ENCODE results near the gene TTC28.
"Not testable (repeated sequence)": the region's sequence is repeated elsewhere in the genome, so short reads cannot be mapped to it uniquely, and the experiment has no call there.

The TTC28 gene

DNA sequence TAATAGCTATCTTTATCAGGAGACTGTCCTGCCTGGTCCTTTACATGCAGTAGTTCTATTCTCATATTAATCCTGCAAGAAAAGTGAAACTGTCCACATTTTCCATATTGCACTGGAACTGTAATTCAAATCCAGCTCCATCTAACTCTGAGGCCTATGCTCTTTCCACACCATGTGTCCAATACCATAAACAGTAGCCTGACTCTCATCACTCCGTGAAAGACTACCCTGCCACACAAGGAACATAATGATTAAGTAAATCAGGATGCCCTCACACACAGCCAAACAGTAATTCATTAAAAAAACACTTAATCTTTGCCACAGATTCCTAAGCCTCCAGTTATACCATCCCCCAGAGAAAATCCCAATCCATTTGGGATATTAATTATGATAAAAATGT is 475.3 kb downstream of the TTC28 start:
- H3K4me3 ChIP-seq (ENCODE audit: low read depth, low read length), result no peak overlapping the region

DNA sequence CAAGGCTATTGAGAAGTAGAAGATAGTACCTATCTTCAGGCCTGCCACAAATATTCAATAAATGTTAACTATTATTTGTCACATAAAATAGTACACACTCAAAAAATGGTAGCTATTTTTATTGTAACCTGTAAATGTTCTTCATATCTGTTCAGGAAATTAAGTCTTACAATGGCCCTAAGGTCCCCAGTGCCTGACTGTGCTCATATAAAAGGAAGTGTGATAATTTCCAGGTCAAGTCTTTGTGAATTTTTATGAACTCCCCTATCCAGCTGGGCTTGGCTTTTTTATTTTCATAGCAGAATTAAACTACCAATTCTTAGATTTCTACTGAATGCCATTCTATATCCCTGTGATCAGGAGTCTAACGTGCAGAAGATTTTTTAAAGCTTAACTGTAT is 476.4 kb downstream of the TTC28 start:
- H3K4me3 ChIP-seq (ENCODE audit: low read depth, low read length), result no peak overlapping the region

DNA sequence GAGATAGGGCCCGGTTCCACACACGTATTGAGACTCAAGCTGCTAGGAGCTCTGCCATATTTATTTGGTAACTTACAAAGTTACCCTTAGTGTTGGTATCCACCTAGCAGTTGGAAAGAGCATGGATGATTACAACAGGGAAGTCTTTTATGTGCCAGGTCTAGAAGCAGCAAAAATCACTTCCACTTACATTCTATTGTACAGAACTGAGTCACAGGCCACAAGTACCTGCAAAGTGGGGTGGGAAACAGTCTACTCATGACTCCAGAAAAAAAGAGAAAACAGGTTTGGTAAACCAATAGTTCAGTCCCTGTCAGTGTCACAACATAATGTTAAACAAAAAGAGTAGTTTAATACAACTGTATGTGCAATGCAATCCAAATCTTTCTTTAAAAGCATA is 480.9 kb downstream of the TTC28 start:
- H3K4me3 ChIP-seq (ENCODE audit: low read depth, low read length), result no peak overlapping the region

DNA sequence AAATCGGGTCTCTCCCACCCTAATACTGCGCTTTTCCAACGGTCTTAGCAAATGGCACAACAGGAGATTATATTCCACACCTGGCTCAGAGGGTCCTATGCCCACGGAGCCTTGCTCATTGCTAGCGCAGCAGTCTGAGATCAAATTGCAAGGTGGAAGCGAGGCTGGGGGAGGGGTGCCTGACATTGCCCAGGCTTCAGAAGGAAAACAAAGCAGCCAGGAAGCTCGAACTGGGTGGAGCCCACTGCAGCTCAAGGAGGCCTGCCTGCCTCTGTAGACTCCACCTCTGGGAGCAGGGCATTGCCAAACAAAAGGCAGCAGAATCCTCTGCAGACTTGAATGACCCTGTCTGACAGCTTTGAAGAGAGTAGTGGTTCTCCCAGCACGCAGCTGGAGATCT is 488.1 kb downstream of the TTC28 start:
- not testable (repeated sequence) for H3K4me3 ChIP-seq (ENCODE audit: low read depth, low read length)

DNA sequence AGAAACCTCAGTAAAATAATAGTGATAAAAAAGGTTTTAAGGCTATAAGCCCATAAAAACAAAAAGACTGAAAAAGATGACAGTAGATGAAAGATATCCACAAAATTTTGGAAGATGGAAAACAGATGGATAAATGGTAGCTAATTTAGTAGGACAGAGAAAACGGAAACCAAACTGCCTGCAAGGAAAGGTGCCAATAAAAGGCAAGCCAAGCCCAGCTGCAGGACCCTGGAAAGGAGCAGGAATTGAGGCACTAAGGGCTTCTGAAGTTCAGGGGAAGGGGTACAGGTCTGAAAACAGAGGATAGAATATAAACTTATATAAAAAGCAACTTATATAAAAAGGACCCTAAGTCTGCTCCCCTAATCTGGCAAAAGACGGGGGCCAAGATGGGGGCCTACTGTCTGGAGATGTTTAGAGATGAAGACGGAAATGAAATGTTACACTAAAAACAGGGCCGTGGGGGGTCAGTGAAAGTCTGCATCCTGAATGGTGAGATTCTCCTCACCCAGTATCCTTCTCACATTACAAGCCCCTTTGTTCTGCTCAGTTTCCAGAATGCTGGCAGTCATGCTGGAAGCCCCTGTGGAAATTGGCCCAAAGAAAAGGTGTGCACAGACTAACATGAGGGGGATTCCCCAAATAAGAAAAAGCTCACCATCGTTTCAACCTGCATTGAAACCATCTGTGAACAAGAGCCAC is 491.3 kb downstream of the TTC28 start:
- H3K4me3 ChIP-seq (ENCODE audit: low read depth, low read length), result no peak overlapping the region

DNA sequence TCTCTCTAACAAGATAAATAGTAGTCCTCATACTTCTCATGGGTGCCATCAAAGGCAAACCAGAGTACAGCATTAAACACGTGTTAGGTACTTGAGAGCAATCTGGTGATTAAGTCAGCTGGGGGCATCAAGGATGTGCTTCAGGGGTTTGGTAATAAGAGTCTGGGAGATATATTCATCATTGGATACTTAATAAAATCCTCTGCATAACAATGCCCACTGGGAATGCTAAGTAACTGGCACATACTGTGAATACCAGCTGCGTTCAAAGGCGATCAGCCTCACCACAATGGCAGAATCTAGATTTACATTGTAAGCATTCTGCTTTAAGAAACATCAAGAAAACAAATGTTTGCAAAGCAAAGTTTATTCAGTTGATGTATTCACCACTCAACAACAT is 492.0 kb downstream of the TTC28 start:
- H3K4me3 ChIP-seq (ENCODE audit: low read depth, low read length), result no peak overlapping the region

DNA sequence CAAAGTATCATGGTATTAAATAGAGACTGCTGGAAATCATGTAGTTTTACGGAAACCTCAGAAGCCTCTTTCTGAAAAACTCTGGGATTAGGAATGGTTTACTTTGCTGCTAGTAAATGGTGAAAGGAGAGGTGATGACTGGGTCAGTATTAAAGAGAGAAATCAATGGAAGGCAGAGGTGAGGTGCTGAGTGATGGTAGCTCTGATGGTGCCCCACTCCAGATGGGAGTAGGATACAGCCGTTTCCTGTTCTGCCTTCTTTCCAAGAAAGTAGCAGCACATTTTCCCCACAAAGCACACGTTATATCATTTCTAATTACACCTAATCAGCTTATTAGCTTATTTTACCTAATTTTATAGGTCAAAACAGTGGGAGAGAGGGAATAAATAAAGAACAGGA is 493.0 kb downstream of the TTC28 start:
- H3K4me3 ChIP-seq (ENCODE audit: low read depth, low read length), result no peak overlapping the region

DNA sequence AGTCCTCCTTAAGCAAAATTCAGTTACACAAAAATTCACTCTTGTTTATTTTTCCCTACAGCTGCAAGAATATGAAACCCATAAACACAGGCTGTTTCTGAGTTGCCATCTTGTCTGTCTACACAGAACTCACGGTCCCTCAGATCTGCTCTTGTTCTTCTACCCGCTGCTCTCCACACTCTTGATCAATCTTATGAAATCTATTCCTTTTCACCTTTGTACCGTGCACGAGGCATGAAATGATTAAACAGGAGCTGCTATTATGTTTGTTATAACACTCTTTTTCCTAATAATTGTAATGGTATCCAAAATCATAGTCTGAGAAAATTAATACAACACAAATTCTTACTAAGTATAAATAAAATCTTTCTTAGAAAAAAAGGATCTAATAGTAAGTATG is 494.5 kb downstream of the TTC28 start:
- no peak overlapping the region for H3K4me3 ChIP-seq (ENCODE audit: low read depth, low read length)

DNA sequence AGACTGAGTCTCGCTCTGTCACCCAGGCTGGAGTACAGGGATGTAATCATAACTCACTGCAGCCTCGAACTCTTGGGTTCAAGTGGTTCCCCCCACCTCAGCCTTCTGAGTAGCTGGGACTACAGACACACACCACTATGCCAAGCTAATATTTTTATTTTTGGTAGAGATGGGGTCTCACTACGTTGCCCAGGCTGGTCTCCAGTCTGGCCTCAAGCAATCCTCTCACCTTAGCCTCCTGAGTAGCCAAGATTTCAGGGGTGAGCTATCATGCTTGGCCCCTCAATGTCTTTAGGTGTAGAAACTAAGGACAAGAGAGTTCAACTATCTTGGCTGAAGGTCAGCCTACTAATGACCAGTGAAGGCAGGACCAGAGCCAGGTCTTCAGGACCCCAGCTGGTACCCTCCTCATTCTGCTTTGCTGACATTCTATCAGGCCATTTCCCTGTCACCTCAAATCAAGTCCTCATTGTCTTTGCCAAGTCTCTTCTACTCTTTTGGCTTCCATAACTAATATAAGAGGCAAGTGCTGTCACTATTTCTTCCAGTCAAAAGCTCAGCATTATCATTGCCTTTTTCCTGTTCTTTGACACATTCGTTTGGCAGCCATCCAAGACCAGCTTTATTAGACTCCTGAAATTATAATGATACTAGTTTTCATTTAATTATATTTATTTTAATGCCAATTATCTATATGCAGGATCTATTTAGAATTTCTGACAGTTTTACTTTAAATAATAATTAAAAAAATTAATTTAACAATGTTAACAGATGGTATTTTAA is 496.4 kb downstream of the TTC28 start:
- H3K4me3 ChIP-seq (ENCODE audit: low read depth, low read length), result no peak overlapping the region

DNA sequence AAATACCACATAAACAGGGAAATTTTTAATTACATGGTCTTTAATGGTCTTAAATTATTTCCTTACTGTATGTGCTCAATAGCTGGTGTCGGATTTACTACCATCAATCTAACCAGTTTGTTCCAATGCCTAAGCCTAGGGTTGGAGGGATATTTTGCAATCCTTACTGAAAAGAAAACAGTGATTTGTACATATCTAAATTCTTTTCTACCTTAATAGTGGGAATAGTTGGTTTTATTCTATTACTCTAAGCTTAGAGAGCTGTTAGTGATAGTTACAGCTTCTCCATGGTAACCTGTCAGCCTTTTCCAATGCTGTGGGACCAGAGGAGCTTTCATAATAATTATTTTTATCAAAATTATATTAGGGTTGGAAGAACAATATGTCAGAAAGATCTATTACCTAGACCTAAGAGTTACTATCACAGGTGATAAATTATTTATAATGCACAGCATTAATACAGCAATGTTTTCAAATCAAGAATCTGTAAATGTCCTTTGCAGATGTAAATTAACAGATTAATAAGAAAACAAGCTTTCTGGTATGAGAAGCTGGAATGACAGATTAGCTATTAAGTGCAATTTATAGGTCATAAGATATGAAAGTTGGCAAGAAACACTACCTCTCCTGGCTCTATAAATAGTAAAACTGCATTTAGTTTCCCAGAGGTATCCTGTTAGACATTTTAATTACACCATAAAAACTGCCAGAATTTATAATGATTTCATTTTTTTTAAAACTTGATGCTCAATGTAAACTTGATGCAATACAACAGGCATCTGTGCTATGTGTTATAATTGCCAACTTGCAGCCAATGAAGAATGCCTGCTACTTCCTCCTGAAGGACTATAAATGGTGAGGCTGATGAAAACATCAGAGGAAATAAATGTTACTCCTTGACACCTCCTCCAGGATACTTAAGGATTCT is 498.6 kb downstream of the TTC28 start:
- no peak overlapping the region for H3K4me3 ChIP-seq (ENCODE audit: low read depth, low read length)

DNA sequence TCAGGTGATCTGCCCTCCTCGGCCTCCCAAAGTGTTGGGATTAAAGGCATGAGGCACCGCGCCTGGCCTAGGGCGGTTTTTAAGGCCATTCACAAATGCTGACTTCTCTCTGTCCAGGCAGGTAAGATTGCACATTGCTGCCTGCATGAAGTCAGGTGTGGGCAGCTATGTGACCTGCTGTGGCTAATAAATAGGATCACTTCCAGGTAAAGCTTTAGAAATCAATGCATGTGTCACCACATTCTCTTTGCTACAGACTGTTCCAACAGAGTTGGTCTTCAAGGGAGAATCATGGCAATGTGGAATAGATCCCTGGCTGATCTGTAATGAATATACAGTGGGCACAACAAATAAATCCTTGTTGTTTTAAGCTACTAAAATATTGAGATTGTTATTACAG is 500.2 kb downstream of the TTC28 start:
- no peak overlapping the region for H3K4me3 ChIP-seq (ENCODE audit: low read depth, low read length)

DNA sequence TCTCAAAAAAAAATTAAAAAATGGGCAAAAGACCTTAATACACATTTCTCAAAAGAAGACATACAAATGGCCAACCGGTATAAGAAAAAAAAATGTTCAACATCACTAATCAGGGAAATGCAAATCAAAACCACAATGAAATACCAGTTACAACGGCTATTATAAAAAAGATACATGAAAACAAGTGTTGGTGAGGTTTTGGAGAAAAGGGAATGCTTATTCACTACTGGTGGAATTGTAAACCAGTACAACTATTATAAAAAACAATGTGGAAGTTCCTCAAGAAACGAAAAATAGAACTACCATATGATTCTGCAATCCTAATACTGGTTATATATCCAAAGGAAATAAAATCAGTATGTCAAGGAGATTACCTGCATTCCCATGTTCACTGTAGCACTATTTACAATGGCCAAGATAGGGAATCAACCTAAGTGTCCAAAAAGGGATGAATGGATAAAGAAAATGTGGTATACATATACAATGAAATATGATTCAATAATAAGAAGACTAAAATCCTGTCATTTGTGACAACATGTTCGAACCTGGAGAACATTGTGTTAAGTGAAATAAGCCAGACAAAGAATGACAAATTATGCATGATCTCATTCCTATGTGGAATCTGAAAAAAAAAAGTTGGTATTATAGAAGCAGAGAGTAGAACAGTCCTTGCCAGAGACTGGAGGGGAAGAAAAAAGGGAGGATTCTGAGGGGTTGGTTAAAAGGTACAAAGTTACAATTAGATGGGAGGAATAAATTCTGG is 503.7 kb downstream of the TTC28 start:
- H3K4me3 ChIP-seq (ENCODE audit: low read depth, low read length), result no peak overlapping the region

DNA sequence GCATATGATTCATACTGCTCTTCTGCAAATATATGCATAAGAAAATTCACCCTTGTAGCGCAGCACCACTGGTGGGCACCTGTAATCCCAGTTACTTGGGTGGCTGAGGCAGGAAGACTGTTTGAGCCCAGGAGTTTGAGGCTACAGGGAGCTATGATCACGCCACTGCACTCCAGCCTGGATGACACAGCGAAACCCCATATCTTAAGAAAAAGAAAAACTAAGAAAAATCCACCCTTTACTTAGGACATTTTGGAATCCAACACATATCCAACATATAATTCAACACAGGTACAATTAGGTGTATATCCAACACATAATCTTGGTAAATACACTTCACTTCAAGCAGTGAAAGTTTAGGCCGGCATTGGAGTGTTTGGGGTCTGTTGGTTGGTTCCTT is 505.1 kb downstream of the TTC28 start:
- H3K4me3 ChIP-seq (ENCODE audit: low read depth, low read length), result no peak overlapping the region

DNA sequence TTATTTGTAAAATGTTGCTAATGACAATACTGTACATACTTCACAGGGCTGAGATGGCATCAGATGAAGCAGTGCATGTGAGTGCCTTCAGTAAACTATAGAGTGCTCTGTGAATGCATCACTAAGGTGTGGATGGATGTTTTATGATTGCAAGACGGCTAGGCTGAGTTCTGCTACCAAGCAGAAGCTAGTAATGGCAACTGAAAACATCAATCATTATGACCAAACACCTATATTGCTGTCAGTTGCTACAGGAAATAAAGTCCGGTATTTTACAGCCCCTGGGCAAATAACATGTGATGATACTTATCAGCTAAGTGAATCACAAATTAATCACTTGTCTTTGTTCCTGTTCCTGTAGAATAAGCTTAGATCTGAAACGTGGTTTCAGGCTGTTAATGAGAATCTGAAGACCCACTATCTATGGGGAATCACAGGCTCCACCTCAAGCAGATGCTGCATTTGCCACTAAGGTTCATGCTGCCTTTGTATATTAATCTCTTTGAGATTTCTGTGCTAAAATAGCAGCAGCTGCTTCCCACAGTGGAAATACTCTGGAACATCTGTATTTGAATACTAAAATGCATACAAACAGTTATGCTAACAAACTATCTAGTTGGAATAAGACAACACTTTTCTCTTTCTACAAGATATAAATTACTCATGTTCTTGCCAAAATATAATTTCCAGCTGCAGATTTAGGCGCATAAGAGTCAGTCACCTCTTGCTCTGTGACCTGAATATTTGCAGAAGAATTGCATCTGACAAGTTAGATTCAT is 506.6 kb downstream of the TTC28 start:
- no peak overlapping the region for H3K4me3 ChIP-seq (ENCODE audit: low read depth, low read length)

DNA sequence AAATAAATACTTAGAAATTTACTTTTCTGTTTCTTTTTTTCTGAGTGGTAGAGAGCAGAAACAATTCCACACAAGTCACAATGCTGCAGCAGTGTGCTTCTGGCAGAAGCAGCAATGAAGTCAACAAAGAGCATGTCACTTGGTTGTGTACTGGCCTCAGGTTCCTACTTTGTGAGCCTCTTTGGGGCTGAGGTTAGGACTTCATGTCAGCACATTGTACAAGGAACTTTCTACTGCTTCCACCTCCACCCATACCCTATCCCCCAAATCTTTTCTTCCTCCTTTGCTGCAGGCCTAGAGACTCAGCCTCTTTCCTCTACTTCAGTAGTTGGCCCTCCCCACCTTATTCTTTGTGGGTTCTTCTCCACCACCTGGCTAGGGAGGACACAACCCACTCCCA is 507.9 kb downstream of the TTC28 start:
- H3K4me3 ChIP-seq (ENCODE audit: low read depth, low read length), result no peak overlapping the region

DNA sequence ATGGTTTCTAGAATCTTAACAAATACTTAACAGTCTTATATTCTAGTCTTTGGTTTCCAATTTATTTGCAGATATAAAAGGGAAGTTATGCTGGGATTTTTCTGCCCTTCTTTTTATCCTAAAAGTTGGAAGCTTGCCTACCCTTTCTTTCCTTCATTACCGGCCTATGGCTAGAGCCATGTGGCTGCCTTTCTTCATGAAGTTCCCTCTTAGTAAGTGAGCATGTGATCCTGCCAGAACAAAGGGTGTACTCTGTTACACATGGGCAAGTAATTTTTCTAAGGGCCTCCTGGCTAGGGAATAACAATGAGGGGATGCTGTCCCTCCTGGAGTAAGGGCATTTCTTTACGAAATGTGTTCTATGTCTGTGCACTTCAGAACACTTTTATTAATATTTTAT is 508.5 kb downstream of the TTC28 start:
- H3K4me3 ChIP-seq (ENCODE audit: low read depth, low read length), result no peak overlapping the region

DNA sequence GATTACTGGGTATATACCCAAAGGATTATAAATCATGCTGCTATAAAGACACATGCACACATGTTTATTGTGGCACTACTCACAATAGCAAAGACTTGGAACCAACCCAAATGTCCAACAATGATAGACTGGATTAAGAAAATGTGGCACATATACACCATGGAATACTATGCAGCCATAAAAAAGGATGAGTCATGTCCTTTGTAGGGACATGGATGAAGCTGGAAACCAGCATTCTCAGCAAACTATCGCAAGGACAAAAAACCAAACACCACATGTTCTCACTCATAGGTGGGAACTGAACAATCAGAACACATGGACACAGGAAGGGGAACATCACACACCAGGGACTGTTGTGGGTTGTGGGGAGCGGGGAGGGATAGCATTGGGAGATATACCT is 510.3 kb downstream of the TTC28 start:
- not testable (repeated sequence) for H3K4me3 ChIP-seq (ENCODE audit: low read depth, low read length)

DNA sequence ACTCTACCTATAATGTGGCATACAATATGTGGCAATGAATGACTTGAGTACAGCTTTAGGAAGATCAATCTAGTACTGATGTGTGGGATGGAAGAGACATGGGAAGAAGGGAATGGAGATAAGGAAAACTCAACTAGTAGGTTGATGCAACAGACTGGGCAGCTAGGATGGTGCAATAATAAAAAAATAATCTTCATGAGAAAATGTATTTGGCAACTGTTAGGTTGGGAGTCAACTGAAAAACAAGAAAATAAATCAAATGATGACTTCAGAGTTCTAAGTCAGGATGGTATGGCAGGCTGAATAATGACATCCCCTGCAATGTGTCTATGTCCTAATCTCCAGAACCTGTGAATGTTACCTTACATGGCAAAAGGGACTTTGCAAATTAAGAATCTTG is 523.8 kb downstream of the TTC28 start:
- no peak overlapping the region for H3K4me3 ChIP-seq (ENCODE audit: low read depth, low read length)

DNA sequence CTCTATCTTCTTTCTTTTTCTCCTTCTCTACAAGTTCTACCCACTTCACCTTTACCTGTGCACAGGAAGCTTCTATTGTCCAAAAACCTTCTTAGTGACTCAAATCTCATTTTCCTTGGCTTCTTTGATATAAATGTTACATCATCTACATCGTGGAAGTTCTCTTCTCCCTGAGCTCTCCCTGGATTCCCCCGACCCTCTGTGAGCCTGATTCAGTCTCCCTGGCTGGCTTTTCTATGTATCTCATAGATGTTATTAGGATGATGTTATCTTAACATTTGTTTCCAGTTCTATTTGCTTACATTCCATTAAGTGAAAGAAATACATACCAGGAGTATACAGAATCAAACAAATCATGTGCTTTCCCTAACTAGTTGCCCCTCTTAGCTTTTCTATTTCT is 524.8 kb downstream of the TTC28 start:
- H3K4me3 ChIP-seq (ENCODE audit: low read depth, low read length), result no peak overlapping the region

DNA sequence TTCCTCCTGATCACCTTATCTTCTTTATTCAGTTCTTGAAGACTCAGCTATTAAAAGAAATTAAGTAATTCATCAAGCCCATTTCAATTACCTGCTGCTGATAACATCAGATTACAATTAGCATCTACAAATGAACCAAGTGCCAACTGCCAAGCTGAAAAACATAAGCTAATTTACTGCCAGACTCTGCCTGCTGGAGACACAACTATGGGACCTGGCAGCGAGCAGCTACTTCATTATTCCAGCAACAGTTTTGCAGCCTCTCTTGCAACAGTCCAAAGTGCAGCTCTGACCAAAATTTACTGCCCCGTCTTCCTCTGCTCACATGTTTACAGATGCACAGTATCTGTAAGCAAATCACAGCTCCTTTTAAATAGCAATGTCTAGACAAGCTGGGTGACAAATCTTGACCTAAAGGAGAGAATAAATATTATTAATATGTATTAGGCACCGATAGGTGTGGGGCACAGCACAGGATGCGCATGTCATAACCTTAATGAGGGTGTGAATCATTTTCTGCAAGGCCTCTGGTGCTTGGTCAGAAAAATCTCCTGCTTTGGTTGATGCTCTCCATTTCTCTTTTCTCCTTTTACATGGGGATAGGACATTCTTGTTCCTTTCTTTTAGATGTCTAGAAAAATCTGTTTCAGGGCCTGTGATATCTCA is 528.4 kb downstream of the TTC28 start:
- H3K4me3 ChIP-seq (ENCODE audit: low read depth, low read length), result no peak overlapping the region

Measured in iPS-11a (cell line).